Activated naive CD4-positive, alpha-beta T cell treated with anti-CD3 and anti-CD28 coated beads, Interleukin-2, amount 50 U/mL, for 72 hours (primary cell): ENCODE data around the gene EFCAB6. TPM values are rescaled to one million over a fixed set of nuclear protein-coding genes. Genes with fewer than 3 reads are reported as not detected.

ENCODE experiments used
- ATAC-seq, 2 donors: fragments of 150-1000 bp; cut with Tn5 transposase; 2 replicates each; pipeline ENCODE4 v1.10.0; 2021; ENCODE audit warnings: mild to moderate bottlenecking in 2 of 2, moderate library complexity in 2 of 2
- DNase-seq, 2 donors: peaks; one replicate each; pipeline ENCODE4 v3.0.0; 2021 to 2022; ENCODE audit warnings: low spot score in 2 of 2
- H3K27ac Mint-ChIP-seq, 2 donors: one replicate each; pipeline ENCODE4 v1.8.0; 2022; ENCODE audit warnings: mild to moderate bottlenecking in 2 of 2, mixed read lengths in 2 of 2
- H3K36me3 Mint-ChIP-seq, 2 donors: one replicate each; pipeline ENCODE4 v1.8.0; 2022; ENCODE audit warnings: mixed read lengths in 2 of 2
- H3K9me3 Mint-ChIP-seq, 2 donors: one replicate each; pipeline ENCODE4 v1.8.0; 2022; ENCODE audit warnings: mixed read lengths in 2 of 2
- total RNA-seq, 2 donors: library from RNA; stranded (reverse); gene quantifications; one replicate each; pipeline ENCODE4 v1.2.3, GENCODE V29; 2022

EFCAB6 gene
- total RNA-seq, 2 donors from 2014 or later = 0.27 to 0.80 TPM

DNA sequence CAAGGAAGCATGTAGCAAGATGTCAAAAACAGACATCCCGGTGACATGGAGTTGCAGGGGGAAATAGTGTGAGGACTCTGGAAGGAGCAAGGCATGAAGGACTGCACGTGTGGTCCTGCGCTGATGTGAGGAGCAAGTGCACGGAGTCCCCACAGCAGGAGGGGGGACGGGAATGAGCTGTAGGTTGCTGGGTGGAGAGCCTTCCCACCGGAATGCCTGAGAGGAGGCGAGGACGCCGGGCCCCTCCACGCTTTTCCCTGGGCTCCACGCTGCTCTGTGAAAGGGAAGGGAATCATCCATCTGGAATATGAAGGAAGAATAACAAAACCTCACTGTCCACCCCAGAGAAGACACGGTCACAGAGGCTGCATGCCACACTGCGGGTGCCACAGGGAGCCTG lies 23.6 kb upstream of the EFCAB6 start:
- no peak for ATAC-seq
- no peak overlapping the region for H3K27ac Mint-ChIP-seq
- DNase-seq = no peak
- no peaks in the 10 kb centered on the region for H3K9me3 Mint-ChIP-seq
- no peaks in the 10 kb centered on the region for H3K36me3 Mint-ChIP-seq

DNA sequence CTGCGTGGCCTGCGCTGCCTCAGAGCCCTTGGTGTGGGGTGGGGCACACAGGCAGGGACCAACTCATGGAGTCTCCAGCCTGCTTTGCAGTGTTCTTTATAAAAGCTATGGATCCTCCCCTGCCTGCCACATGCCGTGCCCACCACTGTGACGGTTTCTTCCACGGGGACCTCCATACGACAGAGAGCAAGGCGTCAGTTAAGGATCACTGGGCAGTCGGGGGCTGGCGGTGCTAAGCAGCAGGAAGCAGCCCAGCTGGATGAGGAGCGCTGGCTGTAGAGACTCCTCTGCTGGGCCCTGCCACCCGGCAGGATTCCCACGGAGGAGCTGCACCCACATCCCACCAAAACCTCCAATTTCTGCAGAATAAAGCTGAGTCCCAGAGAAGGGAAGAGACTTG lies 23.1 kb upstream of the EFCAB6 start:
- H3K9me3 Mint-ChIP-seq = no peaks in the 10 kb centered on the region
- ATAC-seq = no peak
- H3K27ac Mint-ChIP-seq = no peak overlapping the region
- no peaks in the 10 kb centered on the region for H3K36me3 Mint-ChIP-seq
- no peak for DNase-seq

DNA sequence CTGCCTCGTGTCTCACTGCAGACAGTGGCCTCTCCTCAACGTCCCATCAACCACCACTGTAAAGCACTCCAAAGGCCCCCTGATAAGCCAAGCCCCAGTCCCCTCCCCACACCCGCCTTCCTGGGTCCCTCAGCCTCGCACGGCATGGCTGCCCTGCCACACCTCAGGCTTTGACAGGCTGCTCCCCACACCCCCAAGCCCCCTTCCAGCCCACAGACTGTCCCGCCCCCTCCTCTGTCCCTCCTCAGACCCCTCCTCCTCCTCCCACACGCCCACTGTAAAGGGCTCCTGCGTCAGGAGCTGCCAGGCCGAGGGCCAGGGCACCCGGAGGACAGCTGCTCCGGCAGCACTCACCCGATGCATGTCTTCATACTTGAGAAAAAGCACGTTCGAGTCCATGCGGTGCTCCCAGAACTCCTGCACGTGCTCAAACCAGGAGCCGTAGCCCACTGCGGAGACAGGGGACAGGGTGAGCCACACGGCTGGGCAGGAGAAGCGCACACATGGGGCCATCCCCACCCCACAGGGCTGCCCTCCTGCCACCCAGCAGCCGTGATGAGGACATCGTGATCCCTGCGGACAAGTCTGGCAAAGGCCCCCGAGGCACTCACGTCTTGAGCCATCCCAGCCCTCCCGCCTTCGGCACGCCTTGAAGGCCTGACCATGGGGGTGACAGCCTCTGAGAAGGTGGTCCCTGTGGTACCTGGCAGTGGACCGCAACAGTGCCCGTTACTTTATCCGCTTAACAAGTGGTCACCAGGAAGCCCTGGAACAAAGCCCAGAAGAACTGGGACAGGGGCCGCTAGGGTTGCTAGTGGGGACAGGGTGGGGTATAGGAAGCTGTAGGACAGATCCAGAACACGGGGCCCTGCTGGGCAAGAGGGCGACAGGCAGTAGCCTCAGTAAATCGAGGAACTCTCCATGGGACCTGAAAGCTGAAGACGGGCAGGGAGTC lies 21.5 kb upstream of the EFCAB6 start:
- Mint-ChIP-seq H3K36me3 (no peaks in the 10 kb centered on the region), H3K27ac (no peak overlapping the region), H3K9me3 (no peaks in the 10 kb centered on the region)
- ATAC-seq = no peak
- DNase-seq = no peak

DNA sequence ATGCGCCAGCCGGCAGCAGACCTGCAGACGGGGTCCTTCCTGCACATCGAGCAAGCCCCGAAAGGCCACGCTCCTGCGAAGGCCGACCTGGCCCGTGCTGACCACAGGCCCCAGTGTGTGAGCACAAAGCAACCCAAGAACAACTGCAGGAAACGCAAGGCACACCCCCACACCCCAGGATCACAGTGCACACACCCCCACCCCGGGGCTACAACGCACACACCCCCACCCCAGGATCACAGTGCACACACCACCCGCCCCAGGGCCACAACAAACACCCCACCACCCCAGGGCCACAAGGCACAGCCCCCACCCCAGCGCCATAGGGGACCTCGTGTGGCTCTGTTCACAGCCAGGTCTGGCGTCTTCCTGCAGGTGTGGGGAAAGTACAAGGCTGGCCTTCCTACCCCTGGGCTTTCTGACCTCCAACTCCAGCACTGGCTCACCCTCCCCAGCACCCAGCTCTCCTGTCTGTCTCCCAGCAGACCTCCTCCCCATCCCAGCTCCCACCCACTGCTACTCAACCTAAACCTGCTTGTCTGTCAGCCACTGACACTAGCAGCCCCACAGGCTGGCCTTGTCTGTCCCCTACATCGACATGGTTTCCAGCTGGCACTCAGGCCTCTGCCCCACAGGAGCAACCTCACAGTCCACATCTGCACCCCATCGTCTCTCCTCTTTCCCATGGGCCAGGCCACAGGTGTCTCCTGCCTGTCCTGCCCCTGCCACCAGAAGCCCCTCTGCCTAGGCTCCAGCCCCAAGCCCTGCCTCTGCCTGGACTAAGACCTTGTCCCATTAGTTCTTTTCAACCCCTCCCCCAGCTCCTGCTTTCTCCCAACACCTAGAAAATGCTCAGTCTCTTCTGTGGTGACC lies 20.5 kb upstream of the EFCAB6 start:
- ATAC-seq = no peak
- Mint-ChIP-seq H3K36me3 (no peaks in the 10 kb centered on the region), H3K9me3 (no peaks in the 10 kb centered on the region), H3K27ac (no peak overlapping the region)
- no peak for DNase-seq

DNA sequence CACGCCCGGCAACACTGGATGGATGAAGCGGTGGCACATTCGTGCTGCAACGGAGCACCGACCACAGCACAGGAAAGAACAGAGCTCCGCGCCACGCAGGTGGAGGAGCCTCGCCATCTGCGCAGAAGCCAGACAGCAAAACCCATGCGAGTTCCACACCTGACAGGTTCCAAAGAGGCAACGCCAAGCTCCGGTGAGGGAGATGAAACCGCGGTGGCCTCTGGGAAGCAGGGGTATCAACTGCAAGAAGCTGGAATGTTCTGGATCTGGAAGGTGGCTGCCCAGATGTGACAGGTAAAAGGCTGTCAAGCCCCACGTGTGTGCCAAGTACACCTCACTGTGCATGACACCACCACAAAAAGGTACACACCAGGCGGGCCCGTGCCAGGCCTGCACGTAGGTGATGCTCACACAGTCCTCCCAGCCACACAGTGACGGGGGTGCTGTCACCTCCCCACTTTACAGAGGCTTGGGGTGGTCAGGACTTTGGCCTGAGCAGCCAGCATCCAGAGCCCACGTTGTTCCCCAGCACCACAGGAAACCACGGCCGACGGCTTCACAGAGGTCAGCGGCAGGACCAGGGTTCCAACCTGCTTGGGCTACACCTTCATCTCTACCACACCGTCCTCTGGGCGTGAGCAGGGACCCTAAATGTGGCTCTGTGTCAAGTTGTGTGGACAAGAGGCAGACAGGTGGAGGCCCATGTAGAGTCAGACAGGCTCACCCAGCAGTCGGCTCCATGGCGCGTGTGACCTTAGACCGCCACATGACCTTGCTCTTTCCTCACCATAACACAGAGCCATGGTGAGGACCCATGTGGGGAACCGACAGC lies 19.7 kb upstream of the EFCAB6 start:
- H3K36me3 Mint-ChIP-seq = no peaks in the 10 kb centered on the region
- H3K27ac Mint-ChIP-seq = no peak overlapping the region
- no peak for ATAC-seq
- no peaks in the 10 kb centered on the region for H3K9me3 Mint-ChIP-seq
- no peak for DNase-seq

DNA sequence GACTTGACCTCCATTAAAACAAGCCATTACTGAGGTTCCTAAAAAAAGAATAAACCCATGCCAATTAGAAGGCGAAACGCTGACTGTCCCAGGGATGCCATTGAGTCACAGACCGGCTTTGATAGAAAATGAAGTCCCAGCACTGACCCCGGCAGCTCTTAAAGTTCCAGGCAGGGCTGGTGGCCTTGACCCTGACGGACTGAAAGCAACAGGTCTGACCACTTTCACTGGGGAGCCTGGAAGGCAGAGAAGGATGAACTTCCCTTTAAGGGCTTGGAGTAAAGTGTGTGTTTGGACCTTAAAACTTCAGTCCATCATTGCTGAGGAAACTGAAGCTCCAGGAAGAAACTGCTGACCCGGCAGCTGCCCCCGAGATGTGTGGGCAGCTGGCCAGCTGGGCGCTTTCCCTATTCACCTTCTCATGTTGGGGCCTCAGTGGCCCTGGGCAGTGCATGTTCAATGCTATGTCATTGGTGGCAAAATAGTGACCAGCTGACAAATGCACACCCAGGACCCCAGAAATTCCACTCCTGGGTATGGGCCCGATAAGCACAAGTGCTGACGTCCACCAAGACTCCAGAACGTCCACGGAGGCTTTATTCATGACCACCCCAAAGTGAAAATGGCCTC lies 18.9 kb upstream of the EFCAB6 start:
- no peak overlapping the region for H3K27ac Mint-ChIP-seq
- DNase-seq (no peak), ATAC-seq (no peak)
- no peaks in the 10 kb centered on the region for H3K9me3 Mint-ChIP-seq
- no peaks in the 10 kb centered on the region for H3K36me3 Mint-ChIP-seq

DNA sequence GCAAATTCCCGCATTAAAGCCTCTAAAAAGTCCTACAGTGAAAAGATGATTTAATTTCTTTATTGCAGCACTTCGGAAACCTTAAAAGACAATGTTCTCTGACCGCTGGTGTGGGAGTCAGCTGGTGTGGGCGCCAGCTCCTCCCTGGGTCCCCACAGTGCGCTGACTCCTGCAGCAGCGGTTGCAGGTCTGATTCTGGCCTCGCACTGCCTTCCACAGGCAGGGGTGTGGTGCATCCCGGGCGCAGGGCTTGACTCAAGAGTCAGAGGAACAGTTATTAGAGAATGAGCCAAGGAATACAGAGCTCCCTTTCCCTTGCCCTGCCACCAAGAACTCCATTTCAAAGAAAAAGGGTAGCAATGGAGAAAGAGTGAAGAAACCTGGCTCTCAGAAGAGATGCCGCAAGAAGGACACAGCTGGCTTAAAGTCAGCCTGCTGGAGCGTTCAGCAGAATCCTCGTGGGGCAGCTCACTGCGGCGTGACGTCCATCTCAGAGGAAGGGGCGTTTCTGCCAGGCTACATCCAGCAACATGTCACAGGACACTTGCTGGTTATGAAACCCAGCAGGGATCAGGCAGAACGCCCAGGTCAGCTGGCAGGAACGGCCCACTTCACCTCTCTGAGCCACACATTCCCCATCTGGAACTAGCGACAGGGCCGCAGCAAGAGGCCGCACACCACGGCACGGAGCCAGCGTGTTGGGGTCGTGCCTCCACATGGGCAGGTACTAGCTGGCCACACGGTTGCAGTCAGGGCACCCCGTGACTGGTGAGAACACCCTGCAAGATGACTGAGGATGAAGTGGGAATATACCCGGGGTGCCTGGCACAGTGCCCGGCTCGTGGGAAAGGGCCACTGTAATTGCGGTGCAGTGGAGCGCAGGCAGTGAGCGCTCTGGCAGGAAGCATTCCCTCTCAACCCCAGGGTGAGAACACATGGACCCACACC lies 18.1 kb upstream of the EFCAB6 start:
- Mint-ChIP-seq H3K9me3 (no peaks in the 10 kb centered on the region), H3K36me3 (no peaks in the 10 kb centered on the region), H3K27ac (no peak overlapping the region)
- ATAC-seq (no peak), DNase-seq (no peak)

DNA sequence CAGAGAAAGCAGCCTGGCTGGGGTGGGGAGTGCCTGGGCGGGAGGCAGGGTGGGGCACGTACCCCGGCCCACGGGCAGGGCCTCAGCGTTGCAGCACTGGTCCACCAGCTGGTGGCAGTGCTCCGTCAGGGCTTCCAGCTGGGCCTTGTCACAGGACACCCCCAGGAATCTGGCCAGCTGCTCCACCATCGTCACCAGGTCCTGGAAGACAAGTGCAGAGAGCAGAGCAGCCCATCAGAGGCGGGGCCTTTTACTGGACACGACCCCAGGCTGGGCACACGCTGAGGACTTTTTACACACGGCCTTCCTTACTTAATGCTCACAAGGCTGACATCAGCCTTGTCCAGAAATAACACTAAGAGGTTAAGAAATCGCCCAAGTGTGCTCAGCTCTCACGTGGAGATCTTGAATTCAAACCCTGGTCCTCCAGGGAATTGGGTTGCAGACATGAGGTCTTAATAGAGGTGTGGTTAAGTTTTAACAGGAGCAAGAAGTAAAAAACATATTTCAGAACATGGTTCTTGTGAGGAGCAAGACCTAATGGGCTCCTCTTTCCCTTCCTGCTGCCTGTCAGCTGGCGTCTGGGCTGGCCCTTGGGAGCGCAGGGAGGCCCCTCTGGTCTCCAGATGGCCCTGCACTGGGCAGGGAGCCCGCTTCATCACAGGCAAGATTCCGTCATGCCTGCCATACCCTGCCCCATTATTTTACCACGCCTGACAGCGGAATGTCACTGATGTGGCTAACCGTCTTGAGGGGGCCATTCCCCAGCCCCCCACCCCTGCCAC lies 17.1 kb upstream of the EFCAB6 start:
- no peak overlapping the region for H3K27ac Mint-ChIP-seq
- DNase-seq = peak in 1 of 2 donors; percentile 48
- no peak for ATAC-seq
- H3K9me3 Mint-ChIP-seq = no peaks in the 10 kb centered on the region
- H3K36me3 Mint-ChIP-seq = no peaks in the 10 kb centered on the region

DNA sequence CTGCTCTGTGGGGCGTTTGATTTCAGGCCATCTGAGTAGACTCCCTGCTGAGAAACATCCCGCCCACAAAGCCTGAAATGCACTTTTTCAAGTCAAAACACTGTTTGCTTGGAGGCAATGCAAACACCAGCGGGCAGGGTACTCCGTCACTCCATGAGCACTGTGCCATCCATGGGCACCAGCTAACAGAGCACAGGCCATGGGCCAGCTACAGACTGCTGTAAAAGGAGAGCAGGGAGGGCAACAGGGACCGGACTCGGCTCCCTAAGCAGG lies 16.6 kb upstream of the EFCAB6 start:
- H3K27ac Mint-ChIP-seq = no peak overlapping the region
- no peak for DNase-seq
- no peak for ATAC-seq
- H3K36me3 Mint-ChIP-seq = no peaks in the 10 kb centered on the region
- H3K9me3 Mint-ChIP-seq = no peaks in the 10 kb centered on the region

DNA sequence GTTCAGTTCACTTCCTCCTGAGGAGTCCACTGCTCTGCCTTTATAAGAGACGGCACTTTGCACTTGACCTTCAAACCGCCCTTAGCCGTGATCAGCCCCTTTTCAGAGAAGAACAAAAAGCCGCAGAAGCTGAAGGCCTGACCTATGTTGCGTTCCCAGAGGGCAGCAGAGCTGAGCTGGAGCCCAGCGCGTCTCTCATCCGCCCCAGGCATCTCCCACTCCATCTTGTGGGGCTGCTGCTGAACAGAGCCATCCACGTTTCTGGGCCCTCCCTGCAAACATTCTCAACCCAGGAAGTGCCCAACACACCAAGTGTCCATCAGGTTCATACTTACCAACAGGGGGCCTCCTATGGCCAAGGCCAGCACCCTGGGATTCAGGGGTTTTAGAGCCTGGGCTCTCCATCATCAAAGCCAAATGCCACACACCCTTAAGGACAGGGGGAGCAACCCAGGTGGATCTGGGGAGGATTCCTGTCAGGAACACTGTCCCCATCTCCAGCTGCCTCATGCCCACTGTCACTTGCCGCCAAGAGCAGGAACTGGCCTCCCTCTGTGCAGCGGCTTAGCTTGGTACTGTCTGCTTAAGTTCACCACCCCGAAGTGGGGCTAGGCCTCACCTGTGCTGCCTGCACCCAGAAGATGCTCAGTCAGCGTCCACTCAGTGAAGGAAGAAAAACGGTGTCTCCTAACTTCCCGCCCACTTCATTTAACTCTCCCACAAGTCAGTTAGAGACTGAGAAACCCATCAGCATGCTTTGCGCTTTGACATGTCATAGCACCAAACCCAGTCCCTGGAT lies 16.0 kb upstream of the EFCAB6 start:
- no peaks in the 10 kb centered on the region for H3K9me3 Mint-ChIP-seq
- H3K27ac Mint-ChIP-seq = no peak overlapping the region
- no peak for ATAC-seq
- peak in 1 of 2 donors; percentile 52 for DNase-seq
- H3K36me3 Mint-ChIP-seq = no peaks in the 10 kb centered on the region

DNA sequence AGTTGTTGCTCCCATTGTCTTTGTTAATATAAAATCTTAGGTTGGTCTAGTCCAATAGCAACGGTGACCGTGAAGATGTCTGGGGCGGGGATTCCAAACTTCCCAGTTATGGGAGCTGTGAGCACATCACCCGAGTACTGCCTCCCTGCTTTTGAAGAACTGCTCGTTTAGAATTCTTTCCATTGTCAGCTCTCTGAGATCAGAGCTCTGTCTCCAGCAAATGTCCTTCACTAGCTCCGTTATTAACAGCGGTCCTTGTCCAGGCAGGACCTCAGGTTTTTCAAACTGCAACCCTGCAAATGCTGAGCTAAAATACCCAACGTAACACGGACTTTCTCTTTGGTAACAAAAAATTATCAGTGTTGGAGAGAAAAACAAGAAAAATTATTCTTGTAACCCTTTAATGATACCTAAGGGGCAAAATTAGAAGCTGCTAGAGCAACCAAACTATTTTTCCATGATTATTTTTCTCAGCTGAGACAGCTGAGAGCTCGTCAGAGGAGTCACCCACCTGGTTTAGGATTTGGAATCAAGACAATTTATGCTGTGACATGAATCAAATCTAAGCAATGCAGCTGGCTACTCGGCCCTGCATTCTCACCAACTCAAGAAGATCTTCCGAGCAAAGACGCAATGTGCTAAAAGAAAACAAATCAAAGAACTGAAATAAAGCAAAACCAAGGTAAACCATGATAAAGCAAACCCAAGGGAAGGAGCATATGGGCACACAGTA lies 15.1 kb upstream of the EFCAB6 start:
- no peak for ATAC-seq
- no peak for DNase-seq
- Mint-ChIP-seq H3K9me3 (no peaks in the 10 kb centered on the region), H3K36me3 (no peaks in the 10 kb centered on the region), H3K27ac (no peak overlapping the region)

DNA sequence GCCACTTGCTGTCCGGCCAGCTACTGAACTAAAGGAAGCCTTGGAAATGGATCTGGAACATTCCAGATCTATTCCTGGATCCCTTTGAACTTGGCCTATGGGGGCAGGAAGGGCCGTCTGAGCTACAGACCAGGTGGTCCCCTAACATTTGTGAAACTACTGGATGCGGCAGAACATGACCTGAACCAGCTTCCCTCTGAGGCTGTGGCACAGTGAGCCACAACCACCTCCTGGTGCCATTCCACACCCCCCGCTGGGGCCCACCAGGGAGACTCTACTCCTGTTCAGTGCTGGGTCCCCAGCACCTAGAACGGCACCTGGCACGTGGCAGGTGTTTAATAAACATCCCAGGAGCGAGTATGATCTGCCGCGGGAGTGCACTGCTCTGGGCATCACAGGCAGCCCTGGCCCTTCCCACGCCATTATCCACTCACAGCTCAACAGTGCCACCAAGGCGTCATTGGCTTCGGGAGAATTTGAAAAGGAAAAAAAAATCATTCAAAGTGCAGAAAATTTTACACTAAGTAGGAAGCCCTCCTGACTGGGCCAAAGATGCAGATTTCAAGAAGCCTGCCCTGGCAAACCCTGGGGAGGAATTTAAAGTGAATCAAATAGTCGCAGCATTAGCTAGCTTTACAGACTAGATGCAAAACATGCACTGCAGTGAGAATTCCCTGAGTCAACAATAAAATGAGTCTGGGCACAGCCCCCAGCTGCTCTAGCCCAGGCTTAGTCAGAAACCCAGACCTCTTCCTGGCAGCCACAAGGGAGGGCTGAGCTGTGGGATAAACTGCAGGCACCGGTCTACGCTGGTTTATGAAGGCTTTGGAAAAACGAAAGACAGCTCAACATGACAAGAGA lies 14.3 kb upstream of the EFCAB6 start:
- no peaks in the 10 kb centered on the region for H3K9me3 Mint-ChIP-seq
- H3K36me3 Mint-ChIP-seq = no peaks in the 10 kb centered on the region
- ATAC-seq (no peak), DNase-seq (no peak)
- no peak overlapping the region for H3K27ac Mint-ChIP-seq

DNA sequence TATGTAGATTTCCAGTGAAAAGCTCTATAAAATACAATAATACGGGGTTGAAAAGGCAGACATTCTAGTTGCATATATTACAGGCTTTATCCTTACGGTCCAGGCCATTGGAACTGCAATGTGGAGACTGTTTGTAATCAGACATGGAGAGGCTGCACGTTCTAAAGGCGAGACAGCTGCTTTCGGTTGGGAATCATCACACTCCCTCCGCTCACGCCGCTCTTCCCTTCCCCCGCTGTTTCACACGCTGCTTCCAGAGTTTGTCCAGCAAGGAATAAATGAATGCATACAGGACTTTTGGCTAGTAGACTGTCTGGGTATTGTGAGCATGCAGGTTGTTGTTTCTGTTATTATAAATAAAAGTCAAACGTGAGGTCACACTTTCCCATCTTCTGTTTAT lies 13.5 kb upstream of the EFCAB6 start:
- Mint-ChIP-seq H3K9me3 (no peaks in the 10 kb centered on the region), H3K27ac (no peak overlapping the region), H3K36me3 (no peaks in the 10 kb centered on the region)
- no peak for ATAC-seq
- DNase-seq = no peak
